SK-N-SH treated with all-trans-retinoic acid at 6 μM for 48 hours (cell line): ENCODE measurements around the gene COIL.
"Not testable (repeated sequence)": the region's sequence is repeated elsewhere in the genome, so short reads cannot be mapped to it uniquely, and the experiment has no call there.

Source experiments
- ATAC-seq: fragments of 200-7000 bp; cut with Tn5 transposase; 3 replicates; pipeline ENCODE4 v1.9.1; 2020; ENCODE audit warnings: mild to moderate bottlenecking, moderate library complexity
- ARNTL ChIP-seq: fragments of 450-650 bp; formaldehyde crosslinking; IDR thresholded peaks from 2 replicates; pipeline ENCODE4 v1.5.0; 2020; ENCODE audit warnings: low read depth, mild to moderate bottlenecking, moderate library complexity, borderline replicate concordance
- BACH2 ChIP-seq: fragments of 250-450 bp; sonication (Bioruptor Pico); IDR thresholded peaks from 2 replicates; pipeline ENCODE4 v1.9.0; 2021; ENCODE audit warnings: mild to moderate bottlenecking, borderline replicate concordance
- ESRRG ChIP-seq: fragments of 250-450 bp; sonication (Bioruptor Pico); IDR thresholded peaks from 2 replicates; pipeline ENCODE4 v1.6.1; 2021; ENCODE audit warnings: mild to moderate bottlenecking
- SNAI2 ChIP-seq: fragments of 250-450 bp; sonication (Bioruptor Pico); IDR thresholded peaks from 2 replicates; pipeline ENCODE4 v1.5.0; 2020; ENCODE audit warnings: mild to moderate bottlenecking, moderate library complexity
- TCF4 ChIP-seq: fragments of 250-450 bp; sonication (Bioruptor Pico); IDR thresholded peaks from 2 replicates; pipeline ENCODE4 v1.8.0; 2021; ENCODE audit warnings: mild to moderate bottlenecking, moderate library complexity, borderline replicate concordance
- TOX ChIP-seq: fragments of 250-450 bp; sonication (Bioruptor Pico); IDR thresholded peaks from 2 replicates; pipeline ENCODE4 v1.8.0; 2021; ENCODE audit warnings: mild to moderate bottlenecking, moderate library complexity, borderline replicate concordance
- ZFP3 ChIP-seq: fragments of 250-450 bp; sonication (Bioruptor Pico); IDR thresholded peaks from 2 replicates; pipeline ENCODE4 v1.5.0; 2020; ENCODE audit warnings: mild to moderate bottlenecking, moderate library complexity
- ZFP30 ChIP-seq: fragments of 450-650 bp; formaldehyde crosslinking; IDR thresholded peaks from 2 replicates; pipeline ENCODE4 v1.5.0; 2022; ENCODE audit warnings: mild to moderate bottlenecking, moderate library complexity
- ZNF565 ChIP-seq: fragments of 450-650 bp; formaldehyde crosslinking; conservative IDR thresholded peaks from 2 replicates; pipeline ENCODE4 v1.5.0; 2020; ENCODE audit warnings: low read depth, mild to moderate bottlenecking, moderate library complexity
- TF ChIP-seq, protein P1 (sequence below): fragments of 250-450 bp; sonication (Bioruptor Pico); IDR thresholded peaks from 2 replicates; pipeline ENCODE4 v1.5.1; 2020; ENCODE audit warnings: low read depth, mild to moderate bottlenecking, moderate library complexity
- TF ChIP-seq, protein P2 (sequence below): fragments of 250-450 bp; sonication (Bioruptor Pico); IDR thresholded peaks from 2 replicates; pipeline ENCODE4 v1.5.1; 2021; ENCODE audit warnings: mild to moderate bottlenecking, moderate library complexity
- TF ChIP-seq, protein P3 (sequence below): fragments of 250-450 bp; sonication (Bioruptor Pico); IDR thresholded peaks from 2 replicates; pipeline ENCODE4 v1.8.0; 2021; ENCODE audit warnings: low read depth, mild to moderate bottlenecking, moderate library complexity, borderline replicate concordance

COIL gene

GRCh38 chr17:56985371-56986162, 24.7 kb upstream of the COIL start (continued):
- TF ChIP-seq ZFP30 (CRISPR knock-in tag), result no peak
- no peak for TF ChIP-seq TCF4 (CRISPR knock-in tag)
- TF ChIP-seq, protein P1, sequence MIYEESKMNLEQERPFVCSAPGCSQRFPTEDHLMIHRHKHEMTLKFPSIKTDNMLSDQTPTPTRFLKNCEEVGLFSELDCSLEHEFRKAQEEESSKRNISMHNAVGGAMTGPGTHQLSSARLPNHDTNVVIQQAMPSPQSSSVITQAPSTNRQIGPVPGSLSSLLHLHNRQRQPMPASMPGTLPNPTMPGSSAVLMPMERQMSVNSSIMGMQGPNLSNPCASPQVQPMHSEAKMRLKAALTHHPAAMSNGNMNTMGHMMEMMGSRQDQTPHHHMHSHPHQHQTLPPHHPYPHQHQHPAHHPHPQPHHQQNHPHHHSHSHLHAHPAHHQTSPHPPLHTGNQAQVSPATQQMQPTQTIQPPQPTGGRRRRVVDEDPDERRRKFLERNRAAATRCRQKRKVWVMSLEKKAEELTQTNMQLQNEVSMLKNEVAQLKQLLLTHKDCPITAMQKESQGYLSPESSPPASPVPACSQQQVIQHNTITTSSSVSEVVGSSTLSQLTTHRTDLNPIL (CRISPR knock-in tag), result no peak
- no peak for TF ChIP-seq ZNF565 (CRISPR knock-in tag)
- no peak for TF ChIP-seq ESRRG (CRISPR knock-in tag)
- TF ChIP-seq ARNTL, result no peak
- TF ChIP-seq SNAI2 (CRISPR knock-in tag), result no peak
- TF ChIP-seq ZFP3, result no peak
- TF ChIP-seq, protein P2, sequence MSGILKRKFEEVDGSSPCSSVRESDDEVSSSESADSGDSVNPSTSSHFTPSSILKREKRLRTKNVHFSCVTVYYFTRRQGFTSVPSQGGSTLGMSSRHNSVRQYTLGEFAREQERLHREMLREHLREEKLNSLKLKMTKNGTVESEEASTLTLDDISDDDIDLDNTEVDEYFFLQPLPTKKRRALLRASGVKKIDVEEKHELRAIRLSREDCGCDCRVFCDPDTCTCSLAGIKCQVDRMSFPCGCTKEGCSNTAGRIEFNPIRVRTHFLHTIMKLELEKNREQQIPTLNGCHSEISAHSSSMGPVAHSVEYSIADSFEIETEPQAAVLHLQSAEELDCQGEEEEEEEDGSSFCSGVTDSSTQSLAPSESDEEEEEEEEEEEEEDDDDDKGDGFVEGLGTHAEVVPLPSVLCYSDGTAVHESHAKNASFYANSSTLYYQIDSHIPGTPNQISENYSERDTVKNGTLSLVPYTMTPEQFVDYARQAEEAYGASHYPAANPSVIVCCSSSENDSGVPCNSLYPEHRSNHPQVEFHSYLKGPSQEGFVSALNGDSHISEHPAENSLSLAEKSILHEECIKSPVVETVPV, result no peak
- TF ChIP-seq BACH2 (CRISPR knock-in tag), result no peak

GRCh38 chr17:56983366-56983765, 22.5 kb upstream of the COIL start:
- TF ChIP-seq, protein P2, result no peak
- no peak for TF ChIP-seq ESRRG (CRISPR knock-in tag)
- TF ChIP-seq, protein P3, sequence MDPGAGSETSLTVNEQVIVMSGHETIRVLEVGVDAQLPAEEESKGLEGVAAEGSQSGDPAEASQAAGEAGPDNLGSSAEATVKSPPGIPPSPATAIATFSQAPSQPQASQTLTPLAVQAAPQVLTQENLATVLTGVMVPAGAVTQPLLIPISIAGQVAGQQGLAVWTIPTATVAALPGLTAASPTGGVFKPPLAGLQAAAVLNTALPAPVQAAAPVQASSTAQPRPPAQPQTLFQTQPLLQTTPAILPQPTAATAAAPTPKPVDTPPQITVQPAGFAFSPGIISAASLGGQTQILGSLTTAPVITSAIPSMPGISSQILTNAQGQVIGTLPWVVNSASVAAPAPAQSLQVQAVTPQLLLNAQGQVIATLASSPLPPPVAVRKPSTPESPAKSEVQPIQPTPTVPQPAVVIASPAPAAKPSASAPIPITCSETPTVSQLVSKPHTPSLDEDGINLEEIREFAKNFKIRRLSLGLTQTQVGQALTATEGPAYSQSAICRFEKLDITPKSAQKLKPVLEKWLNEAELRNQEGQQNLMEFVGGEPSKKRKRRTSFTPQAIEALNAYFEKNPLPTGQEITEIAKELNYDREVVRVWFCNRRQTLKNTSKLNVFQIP, result no peak
- TF ChIP-seq TCF4 (CRISPR knock-in tag), result no peak
- no peak for TF ChIP-seq TOX (CRISPR knock-in tag)
- ATAC-seq, result no peak

- ATAC-seq, result no peak
- no peak for TF ChIP-seq ARNTL
- no peak for TF ChIP-seq TCF4 (CRISPR knock-in tag)
- TF ChIP-seq, protein P2, result no peak
- TF ChIP-seq TOX (CRISPR knock-in tag), result no peak
- TF ChIP-seq ZFP30 (CRISPR knock-in tag), result no peak
These were observed 21.5 kb upstream of the COIL start for GRCh38 chr17:56982312-56982711.

DNA sequence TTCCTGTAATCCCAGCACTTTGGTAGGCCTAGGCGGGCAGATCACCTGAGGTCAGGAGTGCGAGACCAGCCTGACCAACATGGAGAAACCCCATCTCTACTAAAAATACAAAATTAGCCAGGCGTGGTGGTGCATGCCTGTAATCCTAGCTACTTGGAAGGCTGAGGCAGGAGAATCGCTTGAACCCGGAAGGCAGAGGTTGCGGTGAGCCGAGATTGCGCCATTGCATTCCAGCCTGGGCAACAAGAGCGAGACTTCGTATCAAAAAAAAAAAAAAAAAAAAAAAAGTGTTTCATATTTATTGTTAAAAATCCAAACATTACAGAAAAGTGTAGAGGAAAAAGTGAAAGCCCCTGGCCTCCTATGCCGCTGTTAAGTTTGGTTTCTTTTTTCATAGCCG, 19.7 kb upstream of the COIL start:
- ATAC-seq, result not testable (repeated sequence)

GRCh38 chr17:56979091-56979480, 18.2 kb upstream of the COIL start:
- no peak for ATAC-seq
- TF ChIP-seq ZFP3 (no peak), ZFP30 (CRISPR knock-in tag) (no peak), SNAI2 (CRISPR knock-in tag) (no peak)

DNA sequence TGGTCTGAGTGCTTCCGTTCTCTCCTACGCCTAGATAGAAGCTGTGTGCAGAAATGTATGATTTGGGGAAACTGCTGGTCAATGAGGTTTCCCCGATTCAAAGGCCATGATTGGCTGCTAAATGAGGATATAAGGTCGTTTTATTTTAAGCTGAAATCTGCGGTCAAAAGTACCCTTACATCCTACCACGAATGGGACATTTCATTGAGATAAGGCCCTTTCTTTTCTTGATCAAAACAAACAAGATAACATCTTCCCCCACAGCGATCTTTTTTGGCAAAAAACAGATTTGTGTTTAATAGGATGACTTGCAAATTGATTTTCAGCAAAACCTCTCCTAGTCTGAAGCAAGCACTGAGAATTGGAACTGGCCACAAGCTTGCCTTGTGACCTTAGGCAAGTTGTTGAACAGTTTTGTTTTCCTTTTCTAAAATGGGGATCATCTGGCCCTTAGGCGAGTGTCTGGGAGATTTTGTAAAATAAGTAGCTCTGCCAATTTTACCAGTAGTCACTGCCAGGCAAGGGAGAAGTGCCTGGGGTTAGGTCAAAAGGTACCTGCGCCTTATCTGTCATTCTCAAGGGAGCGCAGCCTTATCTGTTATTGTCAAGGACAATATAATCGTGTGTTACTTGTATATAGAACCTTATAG, 17.7 kb upstream of the COIL start:
- peak; percentile 22 for ATAC-seq
- TF ChIP-seq TCF4 (CRISPR knock-in tag), result no peak
